Natural killer cell (primary cell): ENCODE results near the gene SDE2. TPM values are rescaled to one million over a fixed set of nuclear protein-coding genes. Genes with fewer than 3 reads are reported as not detected.

Experiments
- ATAC-seq, 3 donors: fragments of 150-1000 bp in 2 of 3; fragments of 200-7000 bp in 1 of 3; cut with Tn5 transposase; 1 replicate in 1 of 3; 2 replicates in 2 of 3; pipeline ENCODE4 v1.10.0; 2021; ENCODE audit warnings: mild to moderate bottlenecking in 2 of 3, moderate library complexity in 2 of 3
- DNase-seq, 2 donors: peaks; one replicate each; pipeline versions ENCODE4 v3.0.0 to v3.0.0-alpha.2; 2013 to 2021; ENCODE audit warnings: mixed read lengths in 1 of 2
- H3K27ac ChIP-seq: one replicate; pipeline ENCODE4 v1.5.1; 2013; ENCODE audit warnings: mild to moderate bottlenecking, low read length
- H3K27me3 ChIP-seq: one replicate; pipeline ENCODE4 v1.6.1; 2013; ENCODE audit warnings: low read length; ENCODE audit not compliant: control insufficient read depth, insufficient read depth
- H3K36me3 ChIP-seq: one replicate; pipeline ENCODE4 v1.6.1; 2013; ENCODE audit warnings: low read length; ENCODE audit not compliant: control insufficient read depth, insufficient read depth
- H3K4me1 ChIP-seq: one replicate; pipeline ENCODE4 v1.6.1; 2013; ENCODE audit warnings: low read length; ENCODE audit not compliant: control insufficient read depth, insufficient read depth
- H3K4me3 ChIP-seq: one replicate; pipeline ENCODE4 v1.5.1; 2013; ENCODE audit warnings: low read length
- H3K9me3 ChIP-seq: one replicate; pipeline ENCODE4 v1.6.1; 2013; ENCODE audit warnings: low read length; ENCODE audit not compliant: control insufficient read depth, insufficient read depth
- H3K27ac Mint-ChIP-seq, 2 donors: one replicate each; pipeline ENCODE4 v1.8.0; 2022; ENCODE audit warnings: mild to moderate bottlenecking in 2 of 2, mixed read lengths in 2 of 2, moderate library complexity in 1 of 2
- H3K27me3 Mint-ChIP-seq, 2 donors: one replicate each; pipeline ENCODE4 v1.8.0; 2022; ENCODE audit warnings: low read depth in 2 of 2, mixed read lengths in 2 of 2
- H3K36me3 Mint-ChIP-seq: one replicate; pipeline ENCODE4 v1.8.0; 2022; ENCODE audit warnings: mixed read lengths
- H3K4me1 Mint-ChIP-seq, 2 donors: one replicate each; pipeline ENCODE4 v1.8.0; 2022; ENCODE audit warnings: mixed read lengths in 2 of 2
- H3K4me3 Mint-ChIP-seq: one replicate; pipeline ENCODE4 v1.8.0; 2022; ENCODE audit warnings: mild to moderate bottlenecking, moderate library complexity, mixed read lengths
- H3K9me3 Mint-ChIP-seq, 2 donors: one replicate each; pipeline ENCODE4 v1.8.0; 2022; ENCODE audit warnings: mixed read lengths in 2 of 2
- WGBS: methylation state at CpG from one replicate; pipeline ENCODE4 v1.1.7; 2013; ENCODE audit warnings: missing lambda C conversion rate; ENCODE audit not compliant: insufficient coverage; 5-methylcytosine and 5-hydroxymethylcytosine counted together
- intact Hi-C: fragments of 100-400 bp; cut with micrococcal nuclease; formaldehyde crosslinking; loops from one replicate; pipeline ENCODE4 v1.14.2; 2022
- total RNA-seq, 4 donors: library from RNA; stranded (reverse); fragments of 120-200 nt in 1 of 4; gene quantifications; one replicate each; pipeline versions ENCODE4 v1.2.3 to v1.2.4, GENCODE V29; 2013 to 2022
- TF ChIP-seq, protein P1 (sequence below): fragments of 200-600 bp; IDR thresholded peaks from one replicate; pipeline ENCODE4 v1.8.0; 2022; ENCODE audit warnings: antibody characterized with exemption

The SDE2 gene
- total RNA-seq, 3 donors from 2014 or later (not counting 1 experiment from before 2014, with no cell fraction given): 52.5 to 62.7 (median 53.6) TPM

DNA sequence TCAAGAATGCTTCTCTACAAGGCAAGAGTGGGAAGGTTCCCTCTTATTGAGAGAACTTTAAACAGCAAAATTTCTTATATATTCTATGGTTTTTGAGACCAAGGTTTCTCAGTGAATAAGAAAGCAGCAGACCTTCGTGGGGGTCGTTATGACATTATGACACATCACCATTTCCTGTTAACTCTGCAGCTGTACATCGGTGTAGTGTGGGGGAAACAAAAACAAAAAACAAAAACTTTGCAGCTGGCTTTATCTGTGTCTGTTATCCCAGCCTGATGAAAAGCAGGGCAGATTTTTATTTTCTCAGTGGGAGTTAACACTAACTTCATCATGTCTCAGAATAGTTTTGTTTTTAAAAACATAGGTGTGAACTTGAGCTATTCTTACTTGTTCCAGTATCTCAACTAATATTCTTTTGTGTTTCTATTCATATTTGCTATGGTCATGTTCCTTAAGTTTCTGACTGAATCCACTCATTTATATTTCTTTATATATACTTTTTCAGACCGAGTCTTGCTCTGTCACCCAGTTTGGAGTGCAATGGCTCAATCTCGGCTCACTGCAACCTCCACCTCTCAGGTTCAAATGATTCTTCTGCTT lies 2.1 kb downstream of the SDE2 start:
- Mint-ChIP-seq H3K36me3 (no peaks in the 10 kb centered on the region), H3K4me3 (peak overlapping the region; percentile 40), H3K9me3 (no peaks in the 10 kb centered on the region), H3K27me3 (no peaks in the 10 kb centered on the region), H3K4me1 (peaks cover 47 to 54% of the 10 kb centered on the region in 2 donors), H3K27ac (peak overlapping the region; percentile 72 to 96)
- peaks cover 38% of the 10 kb centered on the region for H3K4me1 ChIP-seq
- TF ChIP-seq, protein P1, sequence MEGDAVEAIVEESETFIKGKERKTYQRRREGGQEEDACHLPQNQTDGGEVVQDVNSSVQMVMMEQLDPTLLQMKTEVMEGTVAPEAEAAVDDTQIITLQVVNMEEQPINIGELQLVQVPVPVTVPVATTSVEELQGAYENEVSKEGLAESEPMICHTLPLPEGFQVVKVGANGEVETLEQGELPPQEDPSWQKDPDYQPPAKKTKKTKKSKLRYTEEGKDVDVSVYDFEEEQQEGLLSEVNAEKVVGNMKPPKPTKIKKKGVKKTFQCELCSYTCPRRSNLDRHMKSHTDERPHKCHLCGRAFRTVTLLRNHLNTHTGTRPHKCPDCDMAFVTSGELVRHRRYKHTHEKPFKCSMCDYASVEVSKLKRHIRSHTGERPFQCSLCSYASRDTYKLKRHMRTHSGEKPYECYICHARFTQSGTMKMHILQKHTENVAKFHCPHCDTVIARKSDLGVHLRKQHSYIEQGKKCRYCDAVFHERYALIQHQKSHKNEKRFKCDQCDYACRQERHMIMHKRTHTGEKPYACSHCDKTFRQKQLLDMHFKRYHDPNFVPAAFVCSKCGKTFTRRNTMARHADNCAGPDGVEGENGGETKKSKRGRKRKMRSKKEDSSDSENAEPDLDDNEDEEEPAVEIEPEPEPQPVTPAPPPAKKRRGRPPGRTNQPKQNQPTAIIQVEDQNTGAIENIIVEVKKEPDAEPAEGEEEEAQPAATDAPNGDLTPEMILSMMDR: no peak
- intact Hi-C loops: loop anchor here (5.0 to 10.0 kb wide), 3 partner anchors 100 to 668 kb away; no protein-coding TSS in a partner anchor
- ATAC-seq: no peak
- no peak overlapping the region for H3K27ac ChIP-seq
- no peak overlapping the region for H3K4me3 ChIP-seq
- peaks cover 35% of the 10 kb centered on the region for H3K36me3 ChIP-seq
- DNase-seq: no peak
- no peaks in the 10 kb centered on the region for H3K27me3 ChIP-seq
- H3K9me3 ChIP-seq: no peaks in the 10 kb centered on the region
- WGBS: 51% methylated on average over 3 of the region's 5 CpGs

DNA sequence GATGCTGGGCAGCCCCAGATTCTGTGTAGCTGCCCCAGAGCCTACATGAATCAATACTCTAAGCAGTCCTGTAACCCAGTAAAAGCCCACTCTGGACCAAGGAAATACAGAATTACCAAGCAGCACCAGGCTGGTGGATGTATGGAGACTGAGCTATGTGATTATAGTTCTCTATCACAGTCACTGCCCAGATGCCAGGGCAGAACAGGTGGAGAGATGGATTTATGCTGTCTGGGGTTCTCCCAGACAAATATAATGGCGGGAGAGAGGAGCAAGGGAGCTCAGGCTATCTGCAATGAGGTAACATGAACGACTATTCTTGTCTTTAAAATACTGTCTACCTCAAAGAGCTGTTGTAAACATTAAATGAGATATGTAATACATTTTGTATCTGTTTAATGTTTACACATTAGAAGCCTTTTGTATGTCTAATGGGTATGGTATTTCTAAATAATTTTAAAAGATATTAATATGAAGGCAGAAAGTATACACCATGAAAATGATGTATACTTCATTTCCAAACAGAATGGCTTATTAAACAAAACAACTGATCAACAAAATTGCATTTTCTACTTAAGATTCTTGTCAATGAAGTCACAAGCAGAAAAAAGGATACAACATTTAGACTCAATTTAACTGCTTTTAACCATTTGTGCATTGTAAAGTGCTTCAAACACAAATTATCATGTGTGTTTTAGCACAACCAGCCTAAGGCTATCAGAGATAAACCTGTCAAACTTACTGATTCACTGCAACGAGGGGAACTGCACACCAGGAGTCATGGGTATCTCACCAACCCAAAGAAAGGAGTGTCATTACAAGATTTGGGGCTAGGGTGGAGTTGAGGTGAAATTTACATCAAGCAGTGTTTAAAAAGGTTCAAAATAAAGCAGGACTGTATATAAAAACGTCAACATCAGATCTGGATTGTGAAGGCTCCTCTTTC lies 3.0 kb downstream of the SDE2 start:
- H3K27ac ChIP-seq: no peak overlapping the region

DNA sequence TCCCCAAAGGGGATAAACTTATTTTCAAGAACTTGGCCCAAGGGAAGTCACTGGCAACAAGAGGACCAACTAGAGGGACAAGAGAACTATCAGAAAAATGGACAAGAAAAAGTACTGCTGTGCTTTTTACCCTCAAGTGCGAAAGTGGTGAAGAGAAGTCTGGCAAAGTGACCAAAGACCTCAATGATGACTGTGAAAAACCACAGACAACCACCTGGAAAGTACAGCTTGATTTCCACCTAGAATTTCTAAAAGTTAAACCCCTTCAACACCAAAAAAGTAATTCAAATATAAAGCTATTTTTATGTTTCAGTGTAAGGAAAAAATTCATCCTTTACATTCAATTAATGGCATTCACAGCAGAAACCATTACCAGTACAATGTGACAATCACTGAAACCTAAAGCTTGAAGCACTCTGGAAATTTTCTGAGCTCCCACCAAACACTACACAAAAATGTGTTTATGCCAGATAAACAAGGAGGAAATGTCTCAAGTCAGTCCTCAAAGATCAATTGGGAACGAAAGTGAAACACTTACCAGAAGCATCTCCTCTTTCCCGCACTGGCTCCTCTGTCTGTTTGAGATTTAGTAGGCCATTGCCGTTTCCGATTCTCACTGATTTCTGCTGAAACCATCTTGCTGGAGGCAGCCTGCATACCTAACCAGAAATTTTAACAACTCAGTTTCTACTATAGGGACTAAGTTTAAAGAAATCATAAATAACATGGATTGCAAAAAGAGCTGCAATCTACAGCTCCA lies 8.3 kb downstream of the SDE2 start:
- Mint-ChIP-seq H3K9me3 (no peaks in the 10 kb centered on the region), H3K4me3 (peak overlapping the region; percentile 21), H3K36me3 (peaks cover 15% of the 10 kb centered on the region), H3K4me1 (peaks cover 18 to 23% of the 10 kb centered on the region in 2 donors), H3K27ac (peak overlapping the region; percentile 76 to 79), H3K27me3 (no peaks in the 10 kb centered on the region)
- Histone ChIP-seq H3K27me3 (no peaks in the 10 kb centered on the region), H3K4me1 (peaks cover 3% of the 10 kb centered on the region), H3K36me3 (peaks cover 82% of the 10 kb centered on the region), H3K9me3 (no peaks in the 10 kb centered on the region), H3K27ac (peak overlapping the region; percentile 63), H3K4me3 (no peak overlapping the region)
- DNase-seq (peak in 1 of 2 donors; percentile 53), ATAC-seq (peak; percentile 48 to 72 (median 50))
- intact Hi-C loops: loop anchor here (10.0 kb wide), 1 partner anchor 674 kb away; no protein-coding TSS in a partner anchor
- TF ChIP-seq, protein P1: no peak
- WGBS: 31% methylated on average over 5 of the region's 5 CpGs

More for the DNA sequence above, 3.0 kb downstream of the SDE2 start:
- DNase-seq (no peak), ATAC-seq (no peak)
- WGBS: 73% methylated on average over 2 of the region's 4 CpGs
- Mint-ChIP-seq H3K4me3 (peak overlapping the region; percentile 68), H3K27ac (peak overlapping the region; percentile 72 to 96), H3K4me1 (peaks cover 44 to 49% of the 10 kb centered on the region in 2 donors), H3K27me3 (no peaks in the 10 kb centered on the region), H3K36me3 (no peaks in the 10 kb centered on the region), H3K9me3 (no peaks in the 10 kb centered on the region)
- TF ChIP-seq, protein P1: no peak
- Histone ChIP-seq H3K9me3 (no peaks in the 10 kb centered on the region), H3K27me3 (no peaks in the 10 kb centered on the region), H3K4me3 (no peak overlapping the region), H3K4me1 (peaks cover 35% of the 10 kb centered on the region), H3K36me3 (peaks cover 44% of the 10 kb centered on the region)
- intact Hi-C loops: loop anchor here (5.0 to 10.0 kb wide), 3 partner anchors 99 to 669 kb away; no protein-coding TSS in a partner anchor
